CD14-positive monocyte (primary cell): ENCODE data around the gene SP110. TPM values are rescaled to one million over a fixed set of nuclear protein-coding genes. Genes with fewer than 3 reads are reported as not detected.

Experiments used
- DNase-seq, 3 donors: peaks; one replicate each; pipeline ENCODE4 v3.0.0-alpha.2; 2011 to 2022
- H2AFZ ChIP-seq: 2 replicates; pipeline ENCODE4 v1.6.0; 2012; ENCODE audit warnings: mild to moderate bottlenecking, low read depth, low read length, inconsistent platforms; ENCODE audit not compliant: insufficient read depth, poor library complexity, severe bottlenecking
- H3K27ac ChIP-seq, 2 donors: 1 replicate in 1 of 2; 2 replicates in 1 of 2; pipeline ENCODE4 v1.5.1; 2012 to 2013; ENCODE audit warnings: low read length in 2 of 2, control low read depth in 1 of 2, inconsistent platforms in 1 of 2, low read depth in 1 of 2, mild to moderate bottlenecking in 1 of 2
- H3K27me3 ChIP-seq, 2 donors: one replicate each; pipeline versions ENCODE4 v1.6.0 to v1.6.1; 2011 to 2013; ENCODE audit warnings: low read length in 2 of 2; ENCODE audit not compliant: control insufficient read depth in 2 of 2, insufficient read depth in 2 of 2
- H3K36me3 ChIP-seq, 2 donors: replicated peaks in 1 of 2; 1 replicate in 1 of 2; 2 replicates in 1 of 2; pipeline versions ENCODE4 v1.5.1 to v1.6.1; 2012 to 2013; ENCODE audit warnings: low read length in 2 of 2, control low read depth in 1 of 2, inconsistent platforms in 1 of 2, mild to moderate bottlenecking in 1 of 2; ENCODE audit not compliant: insufficient read depth in 2 of 2, control insufficient read depth in 1 of 2
- H3K4me1 ChIP-seq, 2 donors: 1 replicate in 1 of 2; 2 replicates in 1 of 2; pipeline versions ENCODE4 v1.5.1 to v1.6.1; 2012 to 2013; ENCODE audit warnings: low read length in 2 of 2, control low read depth in 1 of 2, inconsistent platforms in 1 of 2, mild to moderate bottlenecking in 1 of 2, moderate library complexity in 1 of 2; ENCODE audit not compliant: insufficient read depth in 2 of 2, control insufficient read depth in 1 of 2
- H3K4me2 ChIP-seq: replicated peaks from 2 replicates; pipeline ENCODE3; 2012; ENCODE audit warnings: low read length, moderate library complexity, mild to moderate bottlenecking; ENCODE audit not compliant: poor library complexity, severe bottlenecking; ENCODE audit errors: extremely low read depth
- H3K4me3 ChIP-seq, 3 experiments: fragments of 200-600 bp in 1 of 3; sonication (generic) in 1 of 3; replicated peaks in 1 of 3; 1 replicate in 2 of 3; 2 replicates in 1 of 3; pipeline ENCODE4 v1.5.1; 2011 to 2013; ENCODE audit warnings: low read length in 3 of 3, mild to moderate bottlenecking in 3 of 3, control low read depth in 2 of 3, low read depth in 2 of 3, inconsistent platforms in 1 of 3, moderate library complexity in 1 of 3
- H3K79me2 ChIP-seq: 2 replicates; pipeline ENCODE4 v1.6.0; 2012; ENCODE audit warnings: mild to moderate bottlenecking, control low read depth, inconsistent platforms, low read length, moderate library complexity; ENCODE audit not compliant: insufficient read depth
- H3K9ac ChIP-seq: 2 replicates; pipeline ENCODE4 v1.6.0; 2017; ENCODE audit warnings: low read length, mild to moderate bottlenecking; ENCODE audit not compliant: insufficient read depth, poor library complexity, severe bottlenecking
- H3K9me3 ChIP-seq, 2 donors: replicated peaks in 1 of 2; 1 replicate in 1 of 2; 2 replicates in 1 of 2; pipeline versions ENCODE4 v1.5.1 to v1.6.1; 2012 to 2013; ENCODE audit warnings: low read length in 2 of 2, control low read depth in 1 of 2; ENCODE audit not compliant: control insufficient read depth in 1 of 2, insufficient read depth in 1 of 2
- H4K20me1 ChIP-seq: 2 replicates; pipeline ENCODE4 v1.6.0; 2012; ENCODE audit warnings: mild to moderate bottlenecking, low read length, control low read depth, moderate library complexity; ENCODE audit not compliant: insufficient read depth
- H3K27ac Mint-ChIP-seq, 7 donors: one replicate each; pipeline ENCODE4 v1.8.0; 2020; ENCODE audit warnings: mild to moderate bottlenecking in 7 of 7, mixed read lengths in 7 of 7, moderate library complexity in 6 of 7, inconsistent platforms in 2 of 7
- H3K27me3 Mint-ChIP-seq, 3 donors: one replicate each; pipeline ENCODE4 v1.8.0; 2021 to 2022; ENCODE audit warnings: low read depth in 3 of 3, mild to moderate bottlenecking in 3 of 3, mixed read lengths in 3 of 3, moderate library complexity in 3 of 3, inconsistent platforms in 1 of 3
- H3K36me3 Mint-ChIP-seq, 2 donors: one replicate each; pipeline ENCODE4 v1.8.0; 2020; ENCODE audit warnings: mixed read lengths in 2 of 2, inconsistent platforms in 1 of 2, mild to moderate bottlenecking in 1 of 2
- H3K4me1 Mint-ChIP-seq: one replicate; pipeline ENCODE4 v1.8.0; 2020; ENCODE audit warnings: mild to moderate bottlenecking, mixed read lengths
- H3K4me3 Mint-ChIP-seq, 2 donors: one replicate each; pipeline ENCODE4 v1.8.0; 2020; ENCODE audit warnings: mild to moderate bottlenecking in 2 of 2, mixed read lengths in 2 of 2, moderate library complexity in 1 of 2
- H3K9me3 Mint-ChIP-seq, 7 donors: one replicate each; pipeline ENCODE4 v1.8.0; 2020 to 2022; ENCODE audit warnings: mixed read lengths in 7 of 7, mild to moderate bottlenecking in 6 of 7, moderate library complexity in 6 of 7, inconsistent platforms in 2 of 7
- CTCF ChIP-seq: fragments of 200-600 bp; IDR thresholded peaks from one replicate; pipeline ENCODE4 v1.8.0; 2022; ENCODE audit warnings: antibody characterized with exemption, mild to moderate bottlenecking
- WGBS: methylation state at CpG from one replicate; pipeline ENCODE4 v1.1.5; 2013; ENCODE audit warnings: missing lambda C conversion rate; ENCODE audit not compliant: insufficient coverage; 5-methylcytosine and 5-hydroxymethylcytosine counted together
- intact Hi-C, 2 donors: fragments of 100-400 bp; cut with micrococcal nuclease; formaldehyde crosslinking; loops; one replicate each; pipeline versions ENCODE4 v1.15.0 to v1.15.1; 2023
- polyA plus RNA-seq, 3 donors: library from polyadenylated mRNA; depleted of rRNA in 1 of 3; unstranded in 2 of 3; stranded (reverse) in 1 of 3; fragments of 300-500 nt in 2 of 3; fragments of >200 nt in 1 of 3; fragmentation: Illumina TruSeq in 2 of 3; gene quantifications; 1 replicate in 2 of 3; 2 replicates in 1 of 3; pipeline ENCODE4 v1.2.3, GENCODE V29; 2012 to 2021

The SP110 gene
- polyA plus RNA-seq, 3 donors = 39.1 to 66.1 (median 65.5) TPM

GRCh38 chr2:230137902-230138539 lies 81.8 kb downstream of the SP110 start:
- Mint-ChIP-seq H3K4me3 (no peak overlapping the region), H3K27me3 (peaks cover 0 to 2% (median 0%) of the 10 kb centered on the region in 3 donors), H3K9me3 (peaks cover 12 to 24% (median 22%) of the 10 kb centered on the region in 7 donors), H3K27ac (peak overlapping the region in 1 of 7 donors; percentile 17), H3K4me1 (peaks cover 17% of the 10 kb centered on the region), H3K36me3 (peaks cover 23 to 25% of the 10 kb centered on the region in 2 donors)
- Histone ChIP-seq H4K20me1 (no peaks in the 10 kb centered on the region), H3K27me3 (no peaks in the 10 kb centered on the region), H3K79me2 (no peaks in the 10 kb centered on the region), H3K9ac (no peak overlapping the region), H2AFZ (no peak overlapping the region), H3K4me1 (peaks cover 4 to 13% of the 10 kb centered on the region in 2 donors), H3K9me3 (peaks cover 27 to 36% of the 10 kb centered on the region in 2 donors), H3K4me2 (no peak overlapping the region), H3K4me3 (no peak overlapping the region), H3K36me3 (peaks cover 0 to 19% of the 10 kb centered on the region in 2 donors), H3K27ac (no peak overlapping the region)
- no peak for DNase-seq
- no CpG with 5 or more reads among the region's 1 CpG for WGBS
- intact Hi-C loops = no loop called here
- no peak for TF ChIP-seq CTCF

DNA sequence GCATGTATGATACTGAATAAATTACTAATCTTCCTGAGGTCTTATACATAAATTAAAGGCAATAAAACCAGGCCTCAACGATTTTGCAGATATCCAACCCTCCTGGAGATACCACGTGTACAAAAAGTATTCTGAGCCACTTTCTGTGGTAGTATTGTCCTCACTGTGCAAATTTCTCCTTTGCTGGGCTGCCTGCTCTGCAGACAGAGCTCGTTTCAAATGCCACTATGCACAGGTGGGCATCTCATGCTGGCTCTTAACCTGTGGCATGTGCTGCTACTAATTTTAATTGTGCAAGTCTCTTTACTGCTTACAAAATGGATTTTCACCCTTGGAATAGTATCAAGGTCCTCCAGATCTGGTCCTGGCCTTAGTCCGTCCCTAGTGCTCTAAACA lies 84.7 kb downstream of the SP110 start:
- Mint-ChIP-seq H3K36me3 (peaks cover 6 to 9% of the 10 kb centered on the region in 2 donors), H3K9me3 (peaks cover 4 to 10% (median 7%) of the 10 kb centered on the region in 7 donors), H3K4me3 (no peak overlapping the region), H3K27ac (no peak overlapping the region), H3K27me3 (peaks cover 0 to 2% (median 0%) of the 10 kb centered on the region in 3 donors), H3K4me1 (peaks cover 20% of the 10 kb centered on the region)
- Histone ChIP-seq H3K27ac (no peak overlapping the region), H3K9me3 (peaks cover 23 to 25% of the 10 kb centered on the region in 2 donors), H4K20me1 (no peaks in the 10 kb centered on the region), H3K9ac (no peak overlapping the region), H3K36me3 (no peaks in the 10 kb centered on the region), H2AFZ (no peak overlapping the region), H3K4me1 (peaks cover 4 to 13% of the 10 kb centered on the region in 2 donors), H3K4me3 (no peak overlapping the region), H3K79me2 (no peaks in the 10 kb centered on the region), H3K4me2 (no peak overlapping the region), H3K27me3 (no peaks in the 10 kb centered on the region)
- DNase-seq = no peak
- intact Hi-C loops = no loop called here
- 35% methylated on average over 4 of the region's 4 CpGs for WGBS
- TF ChIP-seq CTCF = no peak
